GM04503 (cell line): ENCODE data around the gene PAWR.
"Not testable (repeated sequence)": the region's sequence is repeated elsewhere in the genome, so short reads cannot be mapped to it uniquely, and the experiment has no call there.

Experiments used
- DNase-seq: peaks from one replicate; pipeline ENCODE4 v3.0.0-alpha.2; 2012; ENCODE audit warnings: low read depth

The PAWR gene

GRCh38 chr12:79590751-79591150 is 100.0 kb downstream of the PAWR start:
- DNase-seq, result no peak

- DNase-seq, result no peak
Observed at GRCh38 chr12:79587368-79587767, 103.4 kb downstream of the PAWR start.

GRCh38 chr12:79585147-79585546 is 105.6 kb downstream of the PAWR start:
- DNase-seq, result no peak

GRCh38 chr12:79573820-79574219 is 116.9 kb downstream of the PAWR start:
- no peak for DNase-seq

GRCh38 chr12:79569679-79570078 is 121.1 kb downstream of the PAWR start:
- no peak for DNase-seq

GRCh38 chr12:79567175-79567563 is 123.6 kb downstream of the PAWR start:
- DNase-seq, result no peak

- DNase-seq, result no peak
Observed at GRCh38 chr12:79566452-79567174, 124.2 kb downstream of the PAWR start.

GRCh38 chr12:79564727-79565350 is 125.9 kb downstream of the PAWR start:
- DNase-seq, result not testable (repeated sequence)

GRCh38 chr12:79563021-79563740 is 127.6 kb downstream of the PAWR start:
- no peak for DNase-seq

- no peak for DNase-seq
Observed at GRCh38 chr12:79561401-79562132, 129.2 kb downstream of the PAWR start.

- no peak for DNase-seq
Observed at GRCh38 chr12:79560225-79560889, 130.4 kb downstream of the PAWR start.

- no peak for DNase-seq
Observed at GRCh38 chr12:79559591-79559990, 131.2 kb downstream of the PAWR start.

- no peak for DNase-seq
Observed at GRCh38 chr12:79558924-79559469, 131.8 kb downstream of the PAWR start.

GRCh38 chr12:79557690-79558315 is 133.0 kb downstream of the PAWR start:
- DNase-seq, result peak; percentile 44

- peak; percentile 31 for DNase-seq
Observed at GRCh38 chr12:79555028-79555925, 135.5 kb downstream of the PAWR start.

- DNase-seq, result no peak
Observed at GRCh38 chr12:79553863-79554574, 136.7 kb downstream of the PAWR start.

GRCh38 chr12:79552192-79552591 is 138.6 kb downstream of the PAWR start:
- DNase-seq, result no peak

- no peak for DNase-seq
Observed at GRCh38 chr12:79549531-79550271, 141.1 kb downstream of the PAWR start.

GRCh38 chr12:79548610-79548924 is 142.2 kb downstream of the PAWR start:
- DNase-seq, result no peak
